Measurements from ENCODE around the gene GNB1.

Gene GNB1

DNA sequence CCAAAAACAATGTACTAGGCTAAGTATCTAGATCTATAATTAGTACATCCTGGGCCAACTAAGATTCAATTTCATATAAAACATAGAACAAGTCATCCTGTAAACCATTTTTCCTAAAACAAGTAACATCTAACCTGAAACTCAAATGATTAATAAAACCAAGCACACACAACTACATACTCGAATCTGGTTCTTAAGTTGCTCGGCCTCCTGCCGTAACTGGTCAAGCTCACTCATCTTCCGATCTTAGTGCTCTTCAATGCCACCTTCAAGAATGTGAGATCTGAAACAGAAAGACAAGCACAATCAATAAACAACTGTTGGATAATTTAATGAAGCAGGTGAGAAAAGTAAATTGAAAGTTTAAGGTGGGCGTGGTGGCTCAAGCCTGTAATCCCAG lies 65.7 kb downstream of the GNB1 start:
- DNase-seq = no peak

DNA sequence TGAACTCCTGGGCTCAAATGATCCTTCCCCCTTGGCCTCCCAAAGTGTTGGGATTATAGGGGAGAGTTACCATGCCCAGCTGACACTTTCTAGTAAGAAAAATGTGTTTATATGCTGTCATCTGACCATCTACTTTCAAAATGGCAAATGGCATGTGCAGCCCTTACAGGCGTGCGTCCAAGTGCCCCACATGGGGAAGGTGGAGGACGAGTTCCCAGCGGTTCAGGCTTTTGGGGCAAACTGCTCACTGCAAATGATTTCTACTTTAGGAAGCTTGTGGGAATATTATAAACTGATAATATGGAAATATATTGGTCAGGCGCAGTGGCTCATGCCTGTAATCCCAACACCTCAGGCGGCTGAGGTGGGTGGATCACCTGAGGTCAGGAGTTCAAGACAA lies 71.1 kb downstream of the GNB1 start:
- no peak for DNase-seq

DNA sequence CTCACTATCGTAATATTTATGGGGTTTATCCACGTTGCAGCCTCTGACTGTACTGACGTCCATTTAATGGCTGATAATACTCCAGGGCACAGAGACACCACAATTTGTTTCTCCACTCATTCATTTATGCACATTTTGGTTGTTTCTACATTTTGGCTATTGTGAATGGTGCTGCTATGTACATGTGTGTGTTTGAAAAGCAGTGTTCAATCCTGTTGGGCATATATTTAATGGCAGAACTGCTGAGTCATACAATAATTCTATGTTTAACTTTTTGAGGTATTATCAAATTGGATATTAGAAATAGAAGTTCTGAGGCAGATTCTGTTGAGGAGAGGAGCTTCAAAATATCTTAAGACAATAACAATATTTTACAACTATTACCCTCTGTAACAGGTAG lies 73.7 kb downstream of the GNB1 start:
- DNase-seq = no peak

DNA sequence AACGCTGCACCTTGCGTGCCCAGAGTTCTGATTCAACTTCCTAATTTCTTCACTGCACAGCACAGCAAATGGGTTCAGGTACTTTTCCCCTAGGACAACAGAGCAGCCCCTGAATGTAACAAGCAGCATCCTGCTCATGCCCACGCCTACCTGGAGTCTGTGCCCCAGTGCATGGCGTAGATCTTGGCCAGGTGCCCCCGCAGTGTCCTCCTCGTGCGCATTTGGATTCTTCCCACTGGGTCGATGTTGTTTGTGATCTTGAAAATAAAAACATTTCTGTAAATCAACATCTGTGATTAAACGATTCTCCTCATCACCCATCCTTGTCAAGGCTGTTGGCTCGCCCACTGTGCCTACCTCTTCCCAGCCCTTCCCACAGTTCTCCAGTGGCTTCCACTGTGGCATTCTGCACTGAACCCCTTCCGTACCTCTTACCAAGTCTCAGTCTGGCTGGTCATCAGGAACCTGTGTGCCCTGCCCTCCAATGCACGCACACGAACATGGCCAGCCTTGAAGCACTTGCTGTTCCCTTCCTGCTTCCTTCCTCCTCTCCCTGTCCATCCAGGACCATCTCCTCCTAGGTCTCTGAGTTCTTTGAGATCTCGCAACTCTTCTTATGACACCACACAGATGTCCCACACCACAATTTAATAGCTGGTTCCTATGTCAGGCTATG lies 75.1 kb downstream of the GNB1 start:
- no peak for DNase-seq

DNA sequence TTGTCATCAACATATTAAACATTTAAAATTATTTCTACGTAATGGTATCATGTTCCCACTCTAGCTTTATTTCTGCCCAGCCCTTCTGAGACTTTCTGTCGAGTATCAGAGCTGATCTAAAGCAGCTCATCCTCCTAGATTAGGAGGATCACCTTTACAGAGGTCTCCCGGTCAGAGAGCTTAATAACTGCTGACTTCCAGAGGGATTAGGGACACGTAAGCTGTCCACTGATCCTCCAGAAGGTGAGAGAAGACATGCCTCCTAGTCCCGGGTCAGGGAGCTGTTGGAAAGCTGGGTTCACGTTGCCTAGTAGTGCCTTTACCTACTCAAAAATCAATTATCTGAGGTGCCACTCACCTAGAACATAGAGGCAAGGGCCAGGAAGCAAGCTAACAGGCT lies 81.4 kb downstream of the GNB1 start:
- no peak for DNase-seq

DNA sequence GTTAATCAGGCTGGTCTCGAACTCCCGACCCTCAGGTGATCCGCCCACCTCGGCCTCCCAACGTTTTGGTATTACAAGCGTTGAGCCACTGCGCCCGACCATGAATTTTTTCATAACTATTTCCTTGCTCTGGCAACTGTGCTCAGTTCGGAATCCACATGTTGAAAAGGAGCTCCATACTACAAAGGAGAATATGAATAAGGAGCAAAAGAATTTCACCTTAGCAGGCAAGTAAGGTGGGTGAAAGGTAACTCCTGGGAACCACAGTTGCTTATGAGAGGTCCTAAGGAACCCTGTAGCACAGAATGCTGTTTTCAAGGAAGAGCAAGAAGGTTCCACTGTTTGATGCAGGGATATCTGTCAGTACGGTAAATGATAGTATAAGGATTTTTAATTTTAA lies 82.7 kb downstream of the GNB1 start:
- no peak for DNase-seq

DNA sequence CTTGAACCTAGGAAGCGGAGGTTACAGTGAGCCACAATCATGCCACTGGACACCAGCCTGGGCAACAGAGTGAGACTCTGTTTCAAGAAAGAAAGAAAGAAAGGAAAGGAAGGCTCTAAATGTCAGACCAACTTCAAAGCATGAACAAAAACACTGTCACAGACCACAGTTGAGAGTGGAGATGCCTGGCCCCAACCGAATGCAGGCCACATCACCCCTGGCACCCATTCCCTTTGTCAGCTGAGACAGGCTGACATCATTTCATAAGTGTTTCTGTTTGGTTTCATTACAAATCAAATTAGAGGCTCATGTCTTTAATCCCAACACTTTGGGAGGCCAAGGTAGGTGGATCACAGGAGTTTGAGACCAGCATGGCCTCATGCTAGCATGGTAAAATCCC lies 84.0 kb downstream of the GNB1 start:
- peak; percentile 28 for DNase-seq

DNA sequence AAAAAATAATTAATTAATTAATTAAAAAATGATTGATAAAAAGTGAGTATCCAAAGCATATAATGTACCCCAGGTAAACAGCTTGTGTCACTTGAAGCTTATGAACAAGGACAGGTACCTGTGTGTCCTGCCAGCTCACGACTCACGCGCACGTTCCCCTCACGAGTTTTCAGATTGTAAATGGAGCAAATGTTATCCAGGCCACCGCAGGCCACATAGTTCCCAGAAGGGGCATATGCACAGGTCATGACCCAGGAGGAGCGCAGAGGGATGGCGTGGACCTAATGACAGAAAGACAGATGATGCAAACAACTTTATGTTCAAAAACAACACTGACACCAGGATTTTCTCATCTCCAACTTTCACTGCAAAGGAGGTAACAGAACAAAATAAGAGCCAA lies 86.6 kb downstream of the GNB1 start:
- no peak for DNase-seq

DNA sequence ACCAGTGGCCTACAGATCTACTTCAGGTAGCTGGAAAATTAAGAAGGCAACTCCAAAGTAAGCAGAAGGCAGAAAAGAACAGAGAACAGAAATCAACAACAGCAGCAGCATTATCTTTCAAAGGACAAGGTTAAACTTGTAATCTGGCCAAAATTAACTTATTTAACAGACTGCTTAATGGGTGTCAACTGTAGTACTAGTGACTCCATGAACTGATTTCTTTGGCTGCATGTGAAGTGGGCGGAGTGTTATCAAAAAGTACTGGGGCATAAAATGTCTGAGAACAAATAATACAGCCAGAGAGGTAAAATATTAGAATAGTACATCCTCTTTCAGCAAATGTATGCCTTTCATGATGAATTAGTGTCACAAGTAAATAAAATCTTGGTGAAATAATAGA lies 88.0 kb downstream of the GNB1 start:
- DNase-seq = no peak

DNA sequence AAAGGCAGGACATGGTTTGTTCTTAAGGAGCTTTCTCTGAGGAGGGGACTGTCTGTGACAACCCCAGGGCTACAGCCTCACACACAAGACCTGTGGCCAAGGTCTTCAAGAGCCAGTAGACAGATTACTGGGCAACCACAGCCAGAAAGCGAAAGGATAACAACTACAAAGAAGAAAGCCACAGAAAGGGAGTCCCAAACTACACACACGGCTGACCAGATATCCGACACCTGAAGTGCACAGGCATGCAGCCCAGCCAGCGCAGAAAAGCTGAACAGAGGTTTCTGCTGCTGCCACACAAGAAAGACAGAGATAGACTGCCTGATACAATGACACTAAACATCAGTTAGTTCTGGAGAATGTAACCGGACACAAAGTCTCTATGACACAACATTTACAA lies 91.2 kb downstream of the GNB1 start:
- DNase-seq = no peak

DNA sequence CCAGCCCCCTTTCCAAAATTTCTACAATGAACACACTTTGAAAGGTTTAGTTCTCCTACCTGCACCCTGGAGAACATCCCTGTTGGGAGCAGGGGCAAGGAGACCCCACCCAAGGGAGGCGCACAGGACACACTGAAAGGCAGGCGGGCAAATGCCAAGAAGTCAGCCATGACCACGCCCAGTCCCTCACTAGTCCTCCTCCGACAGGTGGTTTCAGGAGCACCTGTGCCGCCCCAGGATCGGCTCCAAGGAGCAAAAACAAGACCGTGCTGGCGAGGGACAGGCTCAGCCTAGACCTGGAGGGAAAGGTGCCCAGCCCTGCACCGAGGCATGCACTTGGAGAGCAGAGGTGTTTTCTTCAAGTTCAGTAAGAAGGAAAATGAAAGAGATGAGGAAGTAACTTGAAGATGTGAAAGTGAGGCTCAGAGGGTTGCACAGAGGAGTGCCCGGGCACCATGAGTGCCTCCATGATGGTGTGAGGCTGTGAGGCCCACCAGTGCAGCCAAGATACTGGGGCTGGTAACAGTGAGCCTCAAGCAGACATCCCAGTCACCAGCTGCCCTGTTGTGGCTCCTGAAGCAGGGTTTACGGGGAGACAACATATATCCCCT lies 93.1 kb downstream of the GNB1 start:
- DNase-seq = no peak

DNA sequence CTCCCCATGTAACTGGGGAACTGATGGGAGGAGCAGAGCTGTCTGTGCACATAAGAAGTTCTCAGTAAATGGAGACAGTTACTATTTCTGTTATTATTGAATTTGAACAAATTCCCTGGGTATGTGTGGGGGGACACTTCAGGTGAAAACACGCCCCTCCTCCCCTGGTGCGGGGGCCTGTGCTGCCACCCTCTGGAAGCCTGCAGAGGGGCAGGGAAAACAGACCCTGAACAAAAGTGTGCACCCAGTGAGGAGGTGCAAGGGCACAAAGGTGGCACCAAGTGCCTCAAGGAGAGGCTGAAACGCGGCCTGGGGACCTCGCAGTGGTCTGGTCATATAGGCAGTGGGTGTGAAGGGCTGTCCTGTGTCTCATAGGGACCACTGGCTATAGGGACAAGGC lies 94.4 kb downstream of the GNB1 start:
- DNase-seq = no peak

DNA sequence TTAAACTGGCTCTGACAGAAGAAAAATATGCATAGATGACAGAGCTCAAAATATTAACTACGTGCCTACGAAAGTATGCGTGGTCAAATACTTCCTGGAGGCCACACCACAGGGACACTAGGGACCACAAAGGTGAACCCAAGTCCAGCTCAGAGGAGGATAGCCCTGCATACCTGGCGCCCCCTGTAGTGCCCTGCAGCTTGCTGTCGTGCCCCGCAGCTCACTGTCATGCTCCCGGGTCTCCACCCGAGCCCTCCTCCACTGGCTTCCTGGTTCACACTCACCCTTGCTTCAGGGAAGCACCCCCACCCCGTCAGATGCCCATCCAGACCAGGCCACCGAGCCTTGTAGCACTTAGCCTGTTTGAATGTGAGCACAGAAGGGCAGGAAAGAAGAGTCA lies 95.9 kb downstream of the GNB1 start:
- DNase-seq = no peak

DNA sequence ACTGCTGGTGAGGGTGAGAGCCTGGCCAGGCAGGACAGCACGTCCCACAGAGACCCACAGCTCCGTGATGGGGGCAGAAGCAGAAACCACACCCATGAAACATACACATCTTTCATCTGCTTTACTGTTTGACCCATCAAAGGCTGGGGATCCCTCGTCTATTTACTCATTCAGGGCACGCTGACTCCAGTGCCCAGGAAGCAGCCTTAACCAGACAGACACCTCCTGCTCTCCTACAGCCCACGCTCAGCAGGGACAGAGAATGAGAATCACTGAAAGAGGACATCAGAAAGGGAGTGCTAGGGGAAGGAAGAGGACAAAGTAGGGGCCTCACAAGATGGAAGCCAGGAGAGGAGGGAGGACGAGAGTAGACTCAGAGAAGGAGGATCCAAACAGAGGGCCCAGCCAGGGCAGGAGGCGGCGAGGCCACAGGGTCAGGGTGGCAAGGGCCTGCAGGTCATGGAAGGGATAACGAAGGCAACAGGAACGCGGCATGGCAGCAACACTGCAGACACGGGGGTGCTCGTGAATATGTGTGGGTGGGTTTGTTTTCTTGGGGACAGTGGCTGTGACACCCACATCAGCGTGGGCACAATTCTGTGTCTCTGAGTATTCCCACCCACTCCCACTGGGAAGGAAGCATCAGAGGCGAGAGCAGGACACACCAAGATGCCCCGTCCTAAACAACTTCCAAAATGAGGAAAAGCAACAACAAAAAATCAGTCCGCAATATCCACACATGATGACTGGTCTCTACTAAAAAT lies 97.2 kb downstream of the GNB1 start:
- no peak for DNase-seq

DNA sequence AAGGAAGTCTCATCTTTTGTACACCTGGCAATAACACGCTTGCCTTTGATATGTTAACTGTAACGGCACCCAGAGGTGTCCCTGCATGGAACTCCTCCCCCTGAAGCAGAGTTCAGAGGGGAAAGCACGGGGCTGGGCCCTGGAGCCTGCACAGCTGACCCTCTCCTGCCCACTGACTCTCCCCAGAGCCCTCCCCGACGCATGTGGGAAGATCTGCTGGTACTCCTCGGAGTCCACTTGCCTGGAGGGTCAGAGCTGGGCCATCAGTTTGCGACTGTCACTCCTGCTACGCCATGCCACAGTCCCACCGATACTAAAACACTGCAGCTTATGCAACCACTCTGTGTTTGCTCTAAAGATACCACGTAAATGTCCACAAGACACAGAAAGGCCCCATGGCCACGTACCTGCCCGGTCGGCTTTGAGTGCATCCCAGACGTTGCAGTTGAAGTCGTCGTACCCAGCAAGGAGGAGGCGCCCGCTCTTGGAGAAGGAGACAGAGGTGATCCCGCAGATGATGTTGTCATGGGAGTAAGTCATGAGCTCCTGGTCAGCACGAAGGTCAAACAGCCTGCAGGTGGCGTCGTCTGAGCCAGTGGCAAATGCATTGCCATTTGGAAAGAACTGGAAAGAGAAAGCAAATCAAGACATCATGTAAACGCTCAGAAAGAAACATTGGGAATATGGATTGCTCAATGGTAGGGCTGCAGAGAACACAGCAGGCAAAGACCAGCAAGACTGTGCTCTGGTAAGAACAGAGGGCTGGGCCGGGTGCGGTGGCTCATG lies 102.0 kb downstream of the GNB1 start:
- DNase-seq = no peak

DNA sequence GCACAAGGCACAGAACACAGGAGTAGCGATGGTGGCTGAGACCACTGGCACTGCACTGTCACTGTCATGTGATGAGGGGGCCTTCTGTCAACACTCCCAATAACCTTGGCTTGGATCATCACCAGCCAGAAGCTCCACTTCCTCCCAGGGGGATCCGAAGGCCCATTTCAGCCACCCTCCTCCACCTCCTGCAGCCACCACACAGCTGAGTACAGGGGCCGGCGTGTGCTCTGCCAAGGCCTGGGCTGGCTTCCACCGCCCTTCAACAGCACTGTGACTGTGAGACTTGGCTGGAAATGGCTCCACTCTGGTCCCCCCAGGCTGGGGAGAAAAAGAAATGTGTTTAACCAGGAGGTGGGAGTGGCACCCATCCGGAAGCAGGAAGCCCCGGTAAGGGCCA lies 102.8 kb downstream of the GNB1 start:
- no peak for DNase-seq

DNA sequence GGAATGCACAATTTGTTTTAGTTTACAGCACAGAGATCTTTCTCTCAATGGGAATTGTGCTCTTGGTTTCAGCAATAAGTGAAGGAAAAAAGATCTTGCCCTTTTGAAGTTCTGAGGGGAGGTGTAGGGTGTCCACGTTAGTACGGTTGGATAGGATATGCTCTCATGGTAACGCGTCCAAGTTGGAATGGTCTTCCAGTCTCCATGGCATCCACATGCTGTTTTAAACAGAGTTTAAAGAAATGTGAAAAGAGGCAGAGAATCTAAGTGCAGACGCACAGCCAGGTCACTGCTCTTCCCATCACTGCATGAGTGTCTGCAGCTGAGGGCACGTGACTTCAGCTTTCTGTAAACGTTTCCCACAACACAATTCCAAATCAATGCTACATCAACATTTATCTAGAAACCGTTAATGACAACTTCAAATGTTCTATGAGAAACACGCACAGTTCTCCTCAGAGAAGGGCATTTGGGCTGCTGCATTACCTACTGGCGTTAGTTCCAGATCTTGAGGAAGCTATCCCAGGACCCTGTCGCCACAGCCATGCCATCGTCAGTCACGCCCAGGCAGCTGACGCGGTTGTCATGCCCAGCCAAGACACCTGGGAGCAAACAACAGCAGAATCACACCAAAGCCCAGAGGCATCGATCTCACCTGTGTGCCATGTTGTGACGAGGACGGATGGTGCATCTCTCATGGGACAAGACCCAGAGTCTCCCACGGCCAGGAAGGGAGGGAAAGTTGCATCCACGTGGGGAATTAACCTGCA lies 103.9 kb downstream of the GNB1 start:
- DNase-seq = no peak

DNA sequence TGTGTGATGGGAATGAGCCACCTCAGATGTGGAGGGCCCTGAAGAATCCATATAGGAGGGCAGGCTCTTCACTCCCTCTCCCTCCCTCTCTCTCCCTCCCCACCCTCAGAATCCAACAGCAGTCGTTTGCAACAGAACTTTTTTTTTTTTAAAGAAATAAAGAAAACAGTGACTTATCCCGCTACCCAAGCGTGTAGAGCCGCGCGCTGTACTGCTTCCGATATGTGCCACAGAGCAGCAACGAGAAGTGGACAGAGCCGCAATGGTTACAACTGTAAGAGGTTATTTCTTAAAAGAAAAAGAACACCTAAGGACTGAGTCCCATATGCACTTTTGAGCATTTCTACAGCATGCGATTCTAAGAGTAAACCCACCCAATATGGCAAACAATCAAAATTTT lies 105.2 kb downstream of the GNB1 start:
- DNase-seq = no peak

DNA sequence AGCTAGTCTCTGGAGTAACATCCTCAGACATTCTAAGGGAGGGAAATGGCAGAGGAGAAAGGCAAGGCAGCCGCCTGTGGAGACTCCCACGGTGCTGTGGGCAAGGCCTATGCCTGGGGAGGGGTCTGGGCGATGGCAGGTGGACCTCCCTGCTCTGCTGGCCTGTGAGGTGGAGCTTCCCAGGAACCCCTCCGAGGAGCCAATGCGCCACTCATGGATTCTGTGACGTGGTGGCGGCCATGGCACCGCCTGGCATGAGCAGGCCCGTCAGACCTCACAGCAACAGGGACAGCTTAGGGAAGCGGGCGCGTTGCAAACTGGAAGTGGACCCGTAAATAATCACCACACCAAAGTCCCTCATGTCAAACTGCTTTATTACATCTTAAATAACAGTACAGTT lies 106.0 kb downstream of the GNB1 start:
- no peak for DNase-seq

DNA sequence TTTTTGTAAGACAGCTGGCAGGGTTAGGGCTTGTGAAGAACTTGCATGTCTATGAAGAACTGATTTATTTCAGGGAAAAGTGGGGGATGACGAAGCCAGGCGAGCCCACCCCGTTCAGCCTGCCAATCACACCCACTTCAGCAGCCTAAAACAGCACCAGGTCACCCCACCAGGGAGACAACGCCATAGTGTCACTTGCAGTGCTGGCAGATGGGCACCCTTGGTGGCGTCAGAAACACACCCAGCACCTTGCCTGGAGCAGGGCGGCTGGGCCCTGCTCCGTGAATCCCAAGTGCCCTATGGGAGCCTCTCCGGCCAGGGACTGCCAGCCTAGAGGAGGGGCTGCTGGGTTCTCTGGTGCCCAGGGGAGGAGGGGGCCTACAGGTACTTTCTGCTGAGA lies 107.6 kb downstream of the GNB1 start:
- DNase-seq = no peak

DNA sequence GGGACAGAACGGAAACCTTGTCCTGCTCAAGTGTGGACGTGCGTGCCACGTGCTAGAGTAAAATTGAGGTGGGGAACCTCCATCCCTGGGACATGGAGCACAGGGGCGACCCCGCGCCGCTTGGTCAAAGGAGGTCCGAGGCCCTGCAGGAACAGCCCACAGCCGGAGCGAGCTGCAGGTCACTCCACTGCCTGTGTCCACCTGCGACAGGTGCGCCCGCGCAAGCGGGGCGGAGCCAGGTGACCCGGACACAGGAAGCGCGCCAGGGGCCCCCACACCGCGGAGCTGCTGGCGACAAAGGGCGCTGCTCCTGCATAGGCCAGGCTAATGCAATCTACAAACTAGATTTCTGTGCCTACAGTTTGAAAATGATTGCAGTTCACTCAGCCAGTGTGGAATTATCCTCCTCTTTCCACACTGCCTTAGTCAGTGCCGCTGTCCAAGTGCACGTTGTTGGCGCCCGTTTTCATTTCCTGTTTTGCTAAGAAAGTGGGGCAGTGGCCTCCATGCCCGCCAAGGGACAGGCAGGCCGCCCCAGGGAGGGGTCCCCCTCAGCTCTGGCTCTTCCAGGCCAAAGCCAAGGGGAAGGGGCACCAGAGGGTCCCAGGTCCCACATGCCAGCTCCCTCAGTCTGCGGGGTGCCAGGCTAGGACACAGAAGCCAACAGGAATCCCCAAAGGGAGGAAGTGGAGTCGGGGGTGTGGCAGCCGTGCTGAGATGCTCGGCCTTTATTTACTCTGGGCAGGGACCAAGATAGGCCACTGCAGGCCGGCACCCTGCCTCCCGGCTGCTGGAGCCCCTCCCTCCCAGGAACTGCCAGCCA lies 108.3 kb downstream of the GNB1 start:
- peak; percentile 71 for DNase-seq

DNA sequence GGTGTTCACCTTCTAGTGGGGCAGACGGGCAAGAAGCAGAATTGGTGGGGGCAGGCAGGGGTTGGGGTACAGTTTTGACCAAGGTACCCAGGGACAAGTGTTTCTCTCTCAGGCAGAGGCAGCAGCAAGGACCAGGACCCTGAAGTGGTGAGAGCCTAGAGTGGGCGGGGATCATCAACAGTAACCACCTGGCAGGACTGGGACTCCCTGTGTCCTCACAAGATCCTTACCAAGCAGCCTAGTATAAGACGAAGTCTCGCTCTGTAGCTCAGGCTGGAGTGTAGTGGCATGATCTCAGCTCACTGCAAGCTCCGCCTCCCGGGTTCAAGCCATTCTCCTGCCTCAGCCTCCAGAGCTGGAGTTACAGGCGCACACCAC lies 109.4 kb downstream of the GNB1 start:
- DNase-seq = no peak
